GM18858 (cell line): ENCODE data around the gene SLC25A26.

Source experiments
- ATAC-seq: cut with Tn5 transposase; IDR thresholded peaks from one replicate; pipeline ENCODE4 v1.9.1; 2021; ENCODE audit not compliant: unreplicated experiment

Gene SLC25A26

GRCh38 chr3:66220602-66221377 is at the start of gene SLC25A26:
SLC25A26 (plus strand) TSS chr3:66221001; CDS start chr3:66221095, 94 bp downstream.
- ATAC-seq, result peak; percentile 98

- no peak for ATAC-seq
Observed at GRCh38 chr3:66172394-66172793, 48.4 kb upstream of the SLC25A26 start.

- no peak for ATAC-seq
Observed at GRCh38 chr3:66177026-66177425, 43.8 kb upstream of the SLC25A26 start.

GRCh38 chr3:66178206-66178605 is 42.6 kb upstream of the SLC25A26 start:
- ATAC-seq, result no peak

GRCh38 chr3:66179793-66180192 is 41.0 kb upstream of the SLC25A26 start:
- no peak for ATAC-seq

- no peak for ATAC-seq
Observed at GRCh38 chr3:66181764-66182163, 39.0 kb upstream of the SLC25A26 start.

- no peak for ATAC-seq
Observed at GRCh38 chr3:66182246-66182645, 38.6 kb upstream of the SLC25A26 start.

GRCh38 chr3:66186545-66186944 is 34.3 kb upstream of the SLC25A26 start:
- no peak for ATAC-seq

- ATAC-seq, result no peak
Observed at GRCh38 chr3:66195347-66195783, 25.4 kb upstream of the SLC25A26 start.

- no peak for ATAC-seq
Observed at GRCh38 chr3:66196633-66197032, 24.2 kb upstream of the SLC25A26 start.

GRCh38 chr3:66198437-66199088 is 22.2 kb upstream of the SLC25A26 start:
- ATAC-seq, result no peak

- no peak for ATAC-seq
Observed at GRCh38 chr3:66199089-66199473, 21.7 kb upstream of the SLC25A26 start.

GRCh38 chr3:66200147-66200546 is 20.7 kb upstream of the SLC25A26 start:
- no peak for ATAC-seq

- no peak for ATAC-seq
Observed at GRCh38 chr3:66200786-66201185, 20.0 kb upstream of the SLC25A26 start.

- ATAC-seq, result no peak
Observed at GRCh38 chr3:66203275-66203674, 17.5 kb upstream of the SLC25A26 start.

GRCh38 chr3:66206806-66207205 is 14.0 kb upstream of the SLC25A26 start:
- ATAC-seq, result no peak

GRCh38 chr3:66208189-66208588 is 12.6 kb upstream of the SLC25A26 start:
- ATAC-seq, result no peak

GRCh38 chr3:66210687-66211295 is 10.0 kb upstream of the SLC25A26 start:
- no peak for ATAC-seq

GRCh38 chr3:66211779-66212178 is 9.0 kb upstream of the SLC25A26 start:
- ATAC-seq, result no peak

GRCh38 chr3:66215106-66215505 is 5.7 kb upstream of the SLC25A26 start:
- ATAC-seq, result no peak

- no peak for ATAC-seq
Observed at GRCh38 chr3:66220066-66220465, 735 bp upstream of the SLC25A26 start.

- no peak for ATAC-seq
Observed at GRCh38 chr3:66224220-66224619, 3.4 kb downstream of the SLC25A26 start.
